Measurements from ENCODE around the gene KCTD10.

GRCh38 chr12:109488051-109488665 lies 11.1 kb upstream of the KCTD10 start:
- no peak for TF ChIP-seq ZFX (IDR thresholded peaks at IDR 0.05)
- no peak for TF ChIP-seq CTCF (conservative IDR thresholded peaks at IDR 0.05)
